ENCODE data around the gene KATNB1. TPM values are rescaled to one million over a fixed set of nuclear protein-coding genes. Genes with fewer than 3 reads are reported as not detected.

The KATNB1 gene
- total RNA-seq, 1 experiment from 2014 or later, result 24.9 TPM

DNA sequence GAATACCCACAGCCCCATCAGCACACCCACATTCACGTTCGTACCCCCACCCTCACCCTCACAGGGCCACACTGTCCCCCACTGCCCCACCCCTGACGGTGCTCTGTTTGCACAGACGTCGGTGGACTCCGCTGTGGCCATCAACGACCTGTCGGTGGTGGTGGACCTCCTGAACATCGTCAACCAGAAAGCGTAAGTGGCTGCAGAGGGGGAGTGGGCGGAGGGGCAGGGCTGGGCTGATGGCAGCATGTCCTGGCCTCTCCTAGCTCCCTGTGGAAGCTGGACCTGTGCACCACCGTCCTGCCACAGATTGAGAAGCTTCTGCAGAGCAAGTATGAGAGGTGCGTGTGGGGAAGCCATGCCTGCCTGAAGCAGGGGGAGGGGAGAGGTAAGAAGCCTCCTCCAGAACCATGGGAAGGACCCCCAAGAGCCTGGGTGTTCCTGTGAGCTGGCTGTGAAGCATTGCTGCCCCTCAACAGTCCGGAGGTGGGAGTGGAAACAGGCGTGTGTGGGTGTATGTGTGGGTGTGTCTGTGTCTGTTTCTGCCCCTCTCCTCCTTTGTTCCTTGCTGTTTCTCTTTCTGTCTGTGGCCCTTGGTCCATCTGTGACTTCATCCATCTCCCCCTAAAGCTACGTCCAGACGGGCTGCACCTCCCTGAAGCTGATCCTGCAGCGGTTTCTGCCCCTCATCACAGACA lies 20.3 kb downstream of the KATNB1 start:
- no peak for DNase-seq (ENCODE audit: low spot score)

DNA sequence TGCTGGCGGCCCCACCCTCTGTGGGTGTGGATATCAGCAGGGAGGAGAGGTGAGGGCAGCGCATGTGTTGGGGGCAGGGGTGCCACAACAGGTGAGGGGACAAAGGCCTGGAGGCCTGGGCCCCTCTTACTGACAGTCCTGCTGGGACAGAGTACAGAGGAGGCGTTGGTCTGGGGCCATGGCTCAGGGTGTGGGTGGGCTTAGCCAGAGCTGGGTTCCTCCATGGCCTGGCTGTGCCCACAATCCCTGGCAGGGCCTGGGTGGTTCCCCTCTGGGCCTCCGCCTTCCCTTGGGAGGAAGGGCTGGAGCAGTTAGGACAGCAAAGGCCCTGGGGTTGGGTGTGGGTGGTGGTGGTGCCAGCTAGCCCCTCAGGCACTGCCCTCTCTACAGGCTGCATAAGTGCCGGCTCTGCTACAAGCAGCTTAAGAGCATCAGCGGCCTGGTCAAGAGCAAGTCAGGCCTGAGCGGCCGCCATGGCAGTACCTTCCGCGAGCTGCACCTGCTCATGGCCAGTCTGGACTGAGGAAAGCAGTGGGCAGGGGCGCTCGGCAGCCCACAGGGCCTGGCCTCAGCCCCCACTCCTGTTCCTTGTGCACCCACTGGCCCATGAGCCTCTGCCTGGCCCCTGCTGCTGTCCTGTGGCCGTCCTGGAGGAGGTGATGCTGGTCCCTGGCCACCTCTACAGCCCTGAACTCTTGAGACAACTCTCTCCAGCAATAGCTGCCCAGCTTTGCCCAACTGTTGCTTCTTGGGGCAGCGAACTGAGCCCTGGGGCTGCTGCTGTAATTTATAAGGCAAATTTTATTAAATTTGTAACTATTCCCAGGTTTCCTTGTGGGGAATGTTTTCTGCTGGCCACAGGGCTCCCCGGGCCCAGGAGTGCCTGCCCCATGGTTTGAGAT lies 21.1 kb downstream of the KATNB1 start:
- DNase-seq (ENCODE audit: low spot score), result no peak

DNA sequence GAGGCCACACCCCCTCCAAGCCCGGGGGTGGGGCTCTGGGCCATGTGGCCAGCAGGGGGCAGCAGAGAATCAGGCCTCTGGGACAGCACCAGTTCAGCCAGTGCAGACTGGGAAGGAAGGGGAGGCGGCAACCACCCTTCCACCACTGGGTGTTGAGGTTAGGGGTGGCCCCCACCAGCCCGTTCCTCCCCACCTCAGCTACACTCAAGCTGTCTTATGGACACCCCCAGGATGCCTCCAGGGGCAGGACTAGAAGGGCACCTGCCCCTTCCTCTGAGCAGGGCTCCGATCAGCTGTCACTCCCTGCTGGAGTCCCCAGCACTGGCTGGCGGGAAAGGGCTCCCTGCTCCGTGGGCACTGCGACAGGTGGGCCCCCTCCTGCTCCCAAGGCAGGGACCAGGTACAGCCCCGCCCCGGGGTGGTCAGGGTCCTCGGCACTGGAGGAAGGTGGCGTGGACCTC lies 21.8 kb downstream of the KATNB1 start:
- DNase-seq (ENCODE audit: low spot score), result peak; percentile 55

DNA sequence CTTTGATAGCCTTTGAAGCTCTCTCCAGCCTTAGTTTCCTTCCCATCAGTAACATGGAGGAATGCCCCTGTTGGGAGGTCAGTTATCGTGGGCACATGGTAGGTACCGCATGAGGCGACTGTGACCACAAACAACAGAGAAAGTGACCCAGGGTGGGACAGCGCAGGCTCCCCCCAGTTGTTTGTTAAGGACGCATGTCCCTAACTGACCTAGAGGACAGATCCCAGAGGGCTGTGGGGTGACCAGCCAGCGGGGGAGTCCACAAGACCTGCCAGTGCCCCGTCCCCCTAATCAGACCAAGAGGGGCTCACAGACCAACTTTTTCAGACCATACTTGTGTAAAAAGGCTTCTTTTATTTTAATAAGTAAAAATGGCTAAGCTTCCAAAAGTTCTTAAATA lies 22.3 kb downstream of the KATNB1 start:
- no peak for DNase-seq (ENCODE audit: low spot score)

DNA sequence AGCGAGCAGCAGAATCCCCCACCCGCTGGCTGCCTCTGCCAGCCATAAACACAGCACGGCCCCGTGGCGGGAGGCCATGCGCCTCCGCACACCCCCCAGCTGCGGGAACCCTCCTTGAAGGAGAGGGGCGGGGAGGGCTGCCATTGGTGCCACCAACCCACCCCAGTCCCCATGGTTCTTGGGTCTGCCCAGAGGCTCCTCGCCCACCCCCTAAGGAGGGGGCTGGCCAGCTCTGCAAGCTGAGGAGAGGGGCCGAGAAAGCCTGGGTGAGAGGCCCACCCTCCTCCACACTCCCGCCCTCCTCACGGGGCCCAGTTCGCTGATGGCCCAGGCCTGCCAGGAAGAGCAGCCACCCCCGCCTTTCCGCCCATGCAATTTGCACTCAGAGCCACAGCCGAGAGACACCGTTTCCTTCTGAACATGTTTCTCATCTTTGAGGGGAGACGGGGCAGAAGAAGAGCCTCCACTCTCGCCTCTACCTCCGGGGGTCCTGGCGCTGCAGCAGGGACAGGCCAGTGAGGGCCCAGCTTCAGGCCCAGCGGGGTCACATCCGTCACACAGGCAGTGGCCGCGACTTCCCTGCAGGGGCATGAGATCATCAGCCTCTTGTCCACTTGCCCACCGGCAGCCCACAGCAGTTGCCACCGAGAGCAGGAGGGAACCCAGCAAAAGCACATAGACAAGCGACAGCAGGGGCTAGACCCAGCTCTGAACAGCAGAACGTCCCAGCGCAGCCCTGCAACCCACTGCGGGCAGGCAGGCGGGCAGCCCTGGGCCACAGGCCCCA lies 23.0 kb downstream of the KATNB1 start:
- no peak for DNase-seq (ENCODE audit: low spot score)

DNA sequence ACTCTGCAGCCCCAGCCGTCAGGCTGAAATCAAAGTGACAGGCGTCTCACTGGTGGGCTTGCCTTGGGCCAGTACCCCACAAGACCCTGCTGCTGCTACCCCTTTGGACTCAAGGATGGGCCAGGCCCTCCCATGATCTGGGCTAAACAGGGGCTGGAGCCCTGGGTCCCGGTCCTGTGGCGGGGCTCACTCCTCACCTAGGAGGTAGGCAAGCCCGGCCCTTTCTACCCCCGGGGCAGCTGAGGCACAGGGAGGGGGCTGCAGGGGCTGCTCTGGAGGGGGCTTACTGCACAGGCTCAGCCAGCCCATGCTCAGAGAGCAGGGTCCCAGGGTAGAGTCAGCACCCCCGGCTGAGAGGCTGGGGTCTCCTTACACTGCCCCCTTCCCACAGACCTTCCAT lies 23.6 kb downstream of the KATNB1 start:
- DNase-seq (ENCODE audit: low spot score), result no peak

DNA sequence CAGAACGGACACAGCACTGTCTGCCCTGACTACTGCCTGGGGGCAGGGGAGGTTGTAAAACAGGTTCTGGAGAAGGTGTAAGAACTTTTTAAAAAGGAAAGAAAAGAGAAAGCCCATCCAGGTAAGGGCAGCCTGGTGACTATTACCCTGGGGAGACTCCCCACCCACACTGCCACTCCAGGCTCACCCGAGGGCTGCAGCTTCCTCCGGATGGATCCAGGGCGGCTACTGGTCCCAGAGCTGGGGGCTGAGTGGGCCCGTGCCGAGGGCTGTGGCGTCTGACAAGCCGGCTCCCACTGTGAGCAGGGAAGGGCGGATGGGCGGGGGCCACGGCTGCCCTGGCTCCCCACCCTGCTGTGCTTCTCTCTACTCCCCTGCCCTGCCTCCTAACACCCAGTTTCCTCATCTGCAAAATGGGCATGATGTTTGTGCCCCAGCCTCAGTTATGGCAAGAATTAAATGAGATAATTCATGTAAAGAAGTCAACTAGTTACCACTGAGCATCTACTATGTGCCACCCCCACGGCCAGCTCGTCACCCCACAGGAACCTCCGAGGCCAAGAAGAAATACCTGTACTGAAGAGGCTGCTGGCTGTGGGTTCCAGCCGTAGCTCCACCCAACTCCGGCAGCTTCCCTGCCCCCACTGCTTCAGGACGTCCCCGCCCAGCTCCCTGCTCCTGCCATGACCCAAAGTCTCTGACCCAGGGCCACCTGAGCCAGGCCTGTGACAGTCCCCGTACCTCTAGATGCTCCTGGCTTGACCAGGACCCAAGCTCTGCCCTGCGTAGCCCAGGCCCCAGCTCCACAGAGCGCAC lies 24.2 kb downstream of the KATNB1 start:
- no peak for DNase-seq (ENCODE audit: low spot score)

DNA sequence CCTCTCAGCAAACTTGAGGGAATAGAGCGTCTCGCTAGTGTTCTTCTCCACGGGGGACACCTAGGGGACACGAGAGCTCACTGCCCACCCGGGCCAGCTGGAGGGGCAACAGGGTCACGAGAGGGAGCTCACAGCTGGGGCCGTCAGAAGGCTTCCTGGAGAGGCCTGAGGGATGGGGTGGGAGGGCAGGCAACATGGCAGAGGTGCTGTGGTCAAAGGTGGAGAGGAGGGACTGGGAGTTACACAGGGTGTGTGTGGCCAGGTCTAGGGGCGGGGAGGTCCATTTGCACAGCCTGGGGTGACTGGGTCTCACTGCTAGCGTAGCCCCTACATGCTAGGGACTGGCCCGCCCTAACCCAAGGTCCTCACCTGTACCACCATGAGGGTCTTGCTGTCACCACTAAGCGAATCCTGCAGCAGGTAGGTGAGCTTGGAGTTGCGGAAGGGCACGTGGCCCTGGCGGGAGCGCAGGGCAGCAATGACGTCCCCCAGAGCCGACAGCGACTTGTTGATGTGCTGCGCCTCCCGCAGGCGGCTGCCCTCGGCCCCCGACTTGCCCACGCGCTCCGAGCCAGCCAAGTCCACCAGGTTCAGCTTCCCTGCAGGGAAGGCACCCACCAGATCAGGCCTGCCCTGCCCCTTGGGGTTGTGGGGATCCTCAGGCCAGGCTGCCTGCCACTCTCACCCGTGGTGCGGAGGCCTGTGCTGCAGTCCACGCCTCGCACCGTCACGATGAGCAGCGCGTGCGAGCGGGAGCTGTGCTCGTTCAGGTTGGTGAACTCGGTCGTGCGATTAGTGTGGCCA lies 25.0 kb downstream of the KATNB1 start:
- no peak for DNase-seq (ENCODE audit: low spot score)

DNA sequence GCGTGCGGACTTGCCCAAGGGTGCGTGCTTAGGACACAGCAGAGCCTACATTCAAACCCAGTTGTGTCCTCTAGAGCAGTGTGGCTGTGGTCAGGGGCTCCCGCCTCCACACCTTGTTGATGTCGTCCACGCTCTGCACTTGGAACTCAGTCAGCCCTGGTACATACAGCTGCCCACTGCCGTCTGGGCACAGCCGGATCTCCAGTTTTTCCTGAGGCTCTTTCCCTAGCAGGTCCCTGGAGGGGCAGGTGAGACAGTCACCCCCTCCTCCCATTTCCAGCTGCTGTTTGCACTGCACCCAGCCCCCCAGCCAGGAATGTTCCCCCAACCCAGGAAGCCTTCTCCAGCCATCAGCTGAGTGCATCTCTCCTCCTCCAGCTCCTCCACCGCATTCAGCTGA lies 25.7 kb downstream of the KATNB1 start:
- DNase-seq (ENCODE audit: low spot score), result no peak

DNA sequence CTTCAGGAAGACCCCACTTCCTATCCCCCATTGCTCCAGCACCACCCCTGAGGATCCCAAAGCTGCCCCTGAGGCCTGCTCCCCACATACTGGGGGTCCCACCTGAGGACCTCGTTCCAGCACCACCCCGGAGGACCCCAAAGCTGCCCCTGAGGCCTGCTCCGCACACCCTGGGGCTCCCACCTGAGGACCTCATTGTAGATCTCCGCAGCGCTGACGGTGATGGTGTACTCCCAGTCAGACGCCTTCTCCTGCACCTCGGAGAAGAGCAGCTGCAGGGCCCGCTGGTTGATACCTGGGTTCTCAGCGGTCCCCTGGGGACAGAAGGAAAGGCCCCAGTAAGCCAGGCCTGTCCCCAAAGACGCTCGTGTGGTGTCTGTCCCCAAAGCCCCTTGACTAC lies 26.4 kb downstream of the KATNB1 start:
- DNase-seq (ENCODE audit: low spot score), result no peak

DNA sequence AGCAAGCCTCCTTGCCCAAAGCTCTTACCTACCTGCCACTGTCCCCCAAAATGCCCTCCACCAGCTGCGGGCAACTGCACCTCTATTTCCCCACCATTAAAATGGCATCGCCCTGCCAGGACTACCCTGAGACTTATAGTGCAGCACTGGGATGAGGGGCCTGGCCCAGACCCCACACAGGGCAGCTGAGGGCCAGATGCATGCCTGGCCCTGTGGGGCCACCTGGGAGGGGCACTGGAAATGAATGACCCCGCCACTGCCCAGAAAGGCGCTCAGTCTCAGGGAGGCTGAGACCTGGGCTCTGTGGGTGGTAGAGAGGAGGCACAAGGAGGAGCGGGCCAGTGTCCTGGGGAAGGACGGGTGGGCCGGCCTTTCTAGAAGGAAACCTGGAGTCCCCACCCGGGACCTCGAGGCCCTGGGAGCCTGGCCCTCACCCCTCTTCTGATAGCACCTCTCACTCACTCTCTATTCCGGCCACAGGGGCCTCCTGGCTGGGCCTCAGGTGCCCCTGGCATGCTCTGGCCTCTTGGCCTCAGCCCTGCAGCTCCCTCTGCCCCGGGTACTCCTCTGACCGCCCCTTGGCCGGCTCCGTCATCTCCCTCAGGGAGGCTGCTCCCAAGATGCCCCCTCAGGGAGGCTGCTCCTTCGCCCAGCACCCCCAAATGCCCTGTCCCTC lies 26.9 kb downstream of the KATNB1 start:
- DNase-seq (ENCODE audit: low spot score), result no peak

DNA sequence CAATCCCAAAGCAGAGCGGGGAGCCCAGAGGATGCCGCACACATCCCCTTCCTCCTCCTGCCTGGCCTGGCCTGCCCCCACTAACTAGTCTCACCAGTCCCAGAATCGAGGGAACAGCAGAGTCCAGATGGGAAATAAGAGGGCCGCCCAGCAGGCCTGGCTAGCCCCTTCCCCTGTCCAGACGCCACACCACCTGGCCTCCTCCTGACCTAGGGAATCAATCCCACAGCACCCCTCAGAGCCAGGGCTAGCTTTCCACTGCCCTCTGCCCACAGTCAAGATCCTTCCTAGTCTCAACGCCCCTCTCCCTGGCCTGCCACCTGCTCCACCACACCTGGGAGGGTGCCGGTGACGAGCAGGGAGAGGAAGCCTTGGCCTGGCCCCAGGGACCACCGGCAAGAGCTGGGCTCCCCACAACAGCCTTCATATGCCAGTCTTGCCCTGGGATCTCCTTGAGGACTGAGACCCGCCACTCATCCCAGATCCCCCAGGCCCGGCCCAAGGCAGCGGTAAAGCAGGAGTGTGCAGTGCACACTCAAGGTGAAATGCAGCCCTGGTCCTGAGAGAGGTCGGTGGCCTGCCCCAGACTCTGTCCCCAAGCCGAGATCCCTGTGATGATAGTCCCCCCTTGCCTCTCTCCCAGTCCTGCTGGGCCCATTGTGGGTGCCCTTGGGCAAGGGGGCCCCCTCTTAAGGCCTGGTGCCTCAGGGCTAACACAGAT lies 27.9 kb downstream of the KATNB1 start:
- no peak for DNase-seq (ENCODE audit: low spot score)

DNA sequence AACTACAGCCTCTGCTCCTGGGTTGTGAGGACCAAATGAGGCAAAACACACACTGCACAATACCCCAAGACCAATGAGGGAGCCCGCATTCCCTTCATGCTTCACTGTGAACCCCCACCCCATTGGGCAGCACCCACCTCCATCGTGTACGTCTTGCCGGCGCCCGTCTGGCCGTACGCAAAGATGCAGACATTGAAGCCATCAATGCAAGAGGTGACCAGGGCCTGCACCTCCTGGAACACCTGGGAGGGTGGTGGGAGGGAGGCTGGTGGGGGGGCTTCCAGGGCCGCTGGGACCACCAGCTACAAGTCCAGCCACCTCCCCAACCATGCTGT lies 28.4 kb downstream of the KATNB1 start:
- no peak for DNase-seq (ENCODE audit: low spot score)

DNA sequence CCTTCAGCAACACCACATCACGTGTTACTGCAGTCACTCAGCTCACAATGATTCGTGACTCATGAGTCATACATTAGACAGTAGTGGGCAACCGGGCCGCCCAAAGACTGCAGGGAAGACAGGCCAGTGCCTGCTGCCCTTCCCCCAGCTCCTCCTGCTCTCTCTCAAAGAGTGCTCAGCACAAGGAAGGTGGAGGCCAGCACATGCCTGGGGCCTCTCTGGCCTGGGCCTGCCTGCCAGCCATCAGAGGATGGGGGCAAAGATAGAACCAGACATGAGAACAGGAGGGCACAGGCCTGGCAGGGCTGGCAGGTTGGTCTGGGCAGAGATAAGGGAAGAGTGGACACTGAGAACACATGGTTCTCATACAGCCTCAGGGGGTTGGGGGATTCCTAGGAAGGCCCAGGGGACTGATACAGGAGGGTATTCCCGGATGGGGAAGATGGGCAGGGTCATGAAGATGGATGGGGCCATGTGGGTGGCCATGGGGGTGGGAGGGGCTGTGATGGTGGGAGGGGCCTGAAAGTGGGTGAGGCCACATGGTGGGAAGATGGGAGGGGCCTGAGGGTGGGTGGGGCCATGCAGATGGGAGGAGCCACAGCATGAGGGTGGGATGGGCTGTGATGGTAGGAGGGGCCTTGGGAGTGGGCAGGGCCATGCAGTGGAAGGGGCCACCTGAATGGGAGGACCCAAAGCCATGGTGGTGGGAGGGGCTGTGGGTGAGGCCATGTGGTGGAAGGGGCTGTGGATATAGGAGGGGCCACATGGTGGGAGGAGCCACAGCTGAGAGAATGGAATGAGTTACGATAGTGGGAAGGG lies 29.0 kb downstream of the KATNB1 start:
- peak; percentile 82 for DNase-seq (ENCODE audit: low spot score)

DNA sequence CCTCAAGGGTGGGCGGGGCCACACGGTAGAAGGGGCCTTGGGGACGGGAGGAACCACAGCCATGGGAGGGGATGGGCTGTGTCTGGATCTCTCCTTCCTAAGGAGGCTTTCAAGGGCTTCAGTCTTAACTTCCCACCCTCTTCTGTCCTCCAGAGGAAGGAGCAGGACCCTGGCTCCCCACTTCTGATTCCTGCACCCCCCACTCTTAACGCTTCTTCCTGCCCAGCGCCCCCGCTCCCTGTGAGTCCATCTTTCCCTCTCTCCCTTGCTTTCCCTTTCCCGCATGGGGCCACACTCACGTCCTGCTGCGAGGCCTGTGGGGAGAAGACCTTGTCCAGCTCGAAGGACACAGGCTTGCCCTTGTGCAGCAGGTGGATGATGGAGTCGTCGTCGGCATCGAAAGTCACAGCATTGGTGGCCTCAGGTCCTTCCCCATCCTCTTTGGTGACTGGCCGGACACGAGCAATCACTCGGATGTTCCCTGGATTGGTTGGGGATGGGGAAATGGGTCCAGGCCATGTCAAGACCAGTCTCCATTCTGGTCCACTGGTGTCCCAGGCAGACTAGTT lies 29.7 kb downstream of the KATNB1 start:
- no peak for DNase-seq (ENCODE audit: low spot score)

DNA sequence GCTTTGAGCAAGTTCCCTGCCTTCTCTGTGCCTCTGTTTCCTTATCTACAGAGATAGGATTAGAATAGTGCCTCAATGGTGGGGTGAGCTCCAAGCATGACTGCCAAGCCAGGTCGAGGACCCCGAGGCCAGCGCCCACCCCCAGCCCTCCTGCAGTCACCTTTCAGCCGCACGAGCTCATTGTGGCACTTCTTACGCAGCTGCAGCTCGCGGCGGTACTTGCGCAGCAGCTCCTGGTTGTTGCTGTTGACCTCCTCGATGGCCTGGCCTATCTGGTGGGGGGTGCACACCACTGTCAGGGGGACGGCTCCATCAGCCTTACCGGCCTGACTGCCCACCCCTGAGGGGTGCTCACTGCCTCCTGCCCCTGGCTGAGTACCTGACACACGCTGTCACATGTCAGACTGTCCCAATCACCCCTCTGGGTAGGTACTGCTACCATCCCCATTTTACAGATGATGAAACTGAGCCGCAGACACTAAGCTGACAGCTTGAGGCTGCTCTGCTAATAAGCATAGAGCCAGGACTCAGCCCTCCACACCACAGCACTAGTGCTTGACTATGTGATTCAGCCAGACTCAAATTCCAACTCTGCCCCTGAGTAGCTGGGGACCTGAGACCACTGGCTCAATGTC lies 31.3 kb downstream of the KATNB1 start:
- no peak for DNase-seq (ENCODE audit: low spot score)

DNA sequence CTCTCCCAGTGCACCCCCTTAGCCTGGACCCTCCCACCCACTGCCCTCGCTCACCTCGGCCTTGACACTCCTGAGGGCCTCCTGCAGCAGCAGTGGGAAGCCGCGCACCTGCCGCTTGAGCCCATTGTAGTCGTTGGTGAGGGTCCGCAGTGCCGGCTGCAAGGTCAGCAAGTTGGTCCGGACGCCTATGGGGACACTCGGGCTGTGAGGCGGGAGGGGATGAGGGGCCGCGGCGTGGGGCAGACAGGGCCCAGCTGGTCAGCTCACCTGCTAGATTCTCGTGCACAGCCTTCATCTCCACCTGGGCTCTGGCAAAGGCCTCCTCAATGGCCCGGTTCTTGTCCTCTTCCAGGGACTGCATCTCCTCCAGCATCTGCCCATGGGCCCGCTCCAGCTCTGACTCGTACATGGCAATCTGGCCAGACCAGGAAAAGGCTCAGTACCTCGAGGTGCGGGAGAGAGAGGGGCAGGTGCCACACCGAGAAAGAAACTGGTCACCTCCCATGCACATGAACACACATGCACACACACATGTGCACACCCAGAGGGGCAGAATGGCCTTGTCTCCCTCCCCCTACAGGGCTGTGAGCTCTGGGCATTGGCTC lies 34.1 kb downstream of the KATNB1 start:
- DNase-seq (ENCODE audit: low spot score), result no peak
